ENCODE measurements around the gene NKAP.

- peak; percentile 72 for TF ChIP-seq CTCF (conservative IDR thresholded peaks at IDR 0.05; ENCODE audit: low read depth, low read length)
- no peak for TF ChIP-seq EZH2 (IDR thresholded peaks at IDR 0.05; ENCODE audit: borderline replicate concordance, low read depth, low read length, poor library complexity, severe bottlenecking)
Observed at GRCh38 chrX:119981286-119982070, 37.9 kb upstream of the NKAP start.

Measured in A673 (cell line).